GM18951 (cell line): ENCODE measurements around the gene AGL.
"Not testable (repeated sequence)": the region's sequence is repeated elsewhere in the genome, so short reads cannot be mapped to it uniquely, and the experiment has no call there.

Experiments
- POLR2A ChIP-seq: IDR thresholded peaks from 4 replicates; pipeline ENCODE4 v1.6.1; 2011; ENCODE audit warnings: mild to moderate bottlenecking; ENCODE audit not compliant: insufficient read length, insufficient read depth; ENCODE audit errors: extremely low read depth
- in situ Hi-C: fragments of 300-500 bp; cut with MboI; formaldehyde crosslinking; loops from one replicate; pipeline ENCODE4 v1.12.0; 2022; ENCODE audit warnings: low sequenced_read_pairs, mixed read lengths, inconsistent platforms; ENCODE audit not compliant: unreplicated experiment

Gene AGL

GRCh38 chr1:99965646-99966375 lies 115.7 kb downstream of the AGL start:
- TF ChIP-seq POLR2A: no peak
- in situ Hi-C loops: no loop called here

GRCh38 chr1:99968214-99968613 lies 118.1 kb downstream of the AGL start:
- in situ Hi-C loops: no loop called here

DNA sequence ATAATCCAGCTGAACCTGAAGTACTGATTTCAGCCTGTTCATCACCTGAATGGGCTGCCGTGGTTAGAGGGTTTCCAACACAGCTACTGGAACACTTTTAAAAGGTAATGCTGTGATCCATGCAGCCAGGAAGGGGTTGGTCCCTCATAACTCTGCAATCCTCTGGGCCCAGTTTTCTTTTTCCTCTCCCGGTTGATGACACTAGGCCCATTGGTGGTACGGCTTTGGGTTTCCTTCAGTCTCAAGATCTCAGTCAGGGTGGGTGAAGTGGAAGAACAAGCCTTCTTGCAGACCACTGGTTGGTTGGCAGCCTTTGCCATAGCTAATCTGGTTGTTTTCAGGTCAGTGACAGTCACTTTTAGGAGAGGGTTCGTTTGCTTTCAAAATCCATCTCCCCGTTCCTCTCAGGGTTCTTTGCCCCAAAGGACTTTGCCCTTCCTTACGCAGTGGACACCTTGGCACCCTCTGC lies 119.1 kb downstream of the AGL start:
- in situ Hi-C loops: no loop called here
- no peak for TF ChIP-seq POLR2A

More at GRCh38 chr1:99968214-99968613, 118.1 kb downstream of the AGL start:
- TF ChIP-seq POLR2A: no peak

- TF ChIP-seq POLR2A: peak; percentile 89
- in situ Hi-C loops: no loop called here
These were observed 119.8 kb downstream of the AGL start, which contains the start of gene SLC35A3 for GRCh38 chr1:99969729-99970621. SLC35A3 (plus strand) TSS chr1:99969996; CDS start chr1:99993555, 23,559 bp downstream.

DNA sequence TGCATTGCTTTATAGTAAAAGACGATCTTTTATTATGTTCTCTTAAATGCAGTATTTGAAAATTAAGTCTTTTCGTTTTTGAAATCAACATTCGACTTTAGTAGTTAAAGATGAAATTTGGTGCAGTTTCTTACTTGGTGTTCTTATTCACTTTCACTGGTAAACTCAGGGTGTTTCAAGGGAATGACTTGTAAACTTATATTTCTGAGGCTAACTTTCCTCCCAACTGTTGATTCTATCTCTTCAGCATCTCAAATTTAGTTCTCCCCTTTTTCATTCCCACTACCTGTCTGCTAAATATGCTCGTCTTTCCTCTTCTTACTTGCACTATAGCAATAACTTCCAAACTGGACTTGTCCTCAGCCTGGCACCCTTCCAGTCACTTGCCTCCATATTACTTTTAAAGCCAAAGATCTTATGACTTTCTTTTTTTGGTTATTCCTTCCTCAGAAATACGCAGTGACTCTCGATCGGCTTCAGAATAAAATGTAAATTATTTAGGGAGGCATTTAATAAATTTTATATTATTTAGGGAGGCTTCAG lies 120.6 kb downstream of the AGL start:
- TF ChIP-seq POLR2A: no peak
- in situ Hi-C loops: no loop called here

DNA sequence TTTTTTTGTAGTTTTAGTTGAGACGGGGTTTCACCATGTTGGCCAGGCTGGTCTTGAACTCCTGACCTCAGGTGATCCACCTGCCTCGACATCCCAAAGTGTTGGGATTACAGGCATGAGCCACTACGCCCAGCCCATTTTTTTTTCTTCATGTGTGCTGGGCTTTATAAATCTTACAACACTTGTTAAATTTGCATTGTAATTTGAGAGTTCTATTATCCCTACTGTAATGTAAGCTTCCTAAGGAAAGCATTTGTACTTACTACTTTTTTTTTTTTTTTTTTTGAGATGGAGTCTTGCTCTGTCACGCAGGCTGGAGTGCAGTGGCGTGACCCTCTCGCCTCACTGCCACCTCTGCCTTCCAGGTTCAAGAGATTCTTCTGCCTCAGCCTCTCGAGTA lies 121.9 kb downstream of the AGL start:
- in situ Hi-C loops: not testable (repeated sequence)
